Peyer's patch (tissue), 4 donors: Measurements from ENCODE around the gene VAMP5.
"Not testable (repeated sequence)": the region's sequence is repeated elsewhere in the genome, so short reads cannot be mapped to it uniquely, and the experiment has no call there.

ENCODE experiments used
- CTCF ChIP-seq, 6 experiments: fragments of 450-650 bp in 4 of 6; fragments of 200-600 bp in 2 of 6; sonication (generic) in 1 of 6; IDR thresholded peaks; one replicate each; pipeline ENCODE4 v1.5.1; 2017 to 2019; ENCODE audit warnings: antibody characterized with exemption in 6 of 6, mild to moderate bottlenecking in 3 of 6, moderate library complexity in 1 of 6
- POLR2A ChIP-seq, 2 donors: fragments of 450-650 bp; IDR thresholded peaks; one replicate each; pipeline ENCODE4 v1.5.1; 2017; ENCODE audit warnings: antibody characterized with exemption in 2 of 2, mild to moderate bottlenecking in 2 of 2, moderate library complexity in 2 of 2

GRCh38 chr2:85617723-85618122, 33.5 kb downstream of the VAMP5 start:
- TF ChIP-seq CTCF, POLR2A (IDR thresholded peaks at IDR 0.05): not testable (repeated sequence)
